SK-N-SH (cell line): ENCODE results near the gene EYA3.

Experiments
- CHD2 ChIP-seq: fragments of 150-350 bp; IDR thresholded peaks from 2 replicates; pipeline ENCODE4 v1.6.1; 2018; ENCODE audit warnings: low read length; ENCODE audit not compliant: partially characterized antibody
- EP300 ChIP-seq, 2 experiments: IDR thresholded peaks; 2 replicates each; pipeline versions ENCODE4 v1.4.0 to v1.6.1; 2012; ENCODE audit warnings: borderline replicate concordance in 1 of 2, low read depth in 1 of 2, low read length in 1 of 2
- EZH2phosphoT487 ChIP-seq: fragments of 200-600 bp; sonication (generic); IDR thresholded peaks from 2 replicates; pipeline ENCODE4 v1.6.1; 2017; ENCODE audit warnings: low read depth, mixed run types, mild to moderate bottlenecking, antibody characterized with exemption, moderate library complexity, borderline replicate concordance
- GABPA ChIP-seq: IDR thresholded peaks from 2 replicates; pipeline ENCODE4 v1.4.0; 2012; ENCODE audit warnings: low read depth, mild to moderate bottlenecking
- MXI1 ChIP-seq: IDR thresholded peaks from 2 replicates; pipeline ENCODE4 v1.6.1; 2012; ENCODE audit warnings: mild to moderate bottlenecking, low read depth, low read length, improper control_type of control experiment
- NFIC ChIP-seq: IDR thresholded peaks from 2 replicates; pipeline ENCODE4 v1.4.0; 2012; ENCODE audit warnings: borderline replicate concordance
- POLR2AphosphoS5 ChIP-seq: IDR thresholded peaks from 2 replicates; pipeline ENCODE4 v1.6.1; 2012; ENCODE audit warnings: low read depth, low read length
- RFX5 ChIP-seq: IDR thresholded peaks from 2 replicates; pipeline ENCODE4 v1.6.1; 2012; ENCODE audit warnings: mild to moderate bottlenecking, improper control_type of control experiment, low read length
- SMC3 ChIP-seq: IDR thresholded peaks from 2 replicates; pipeline ENCODE4 v1.6.1; 2012; ENCODE audit warnings: low read depth, low read length, improper control_type of control experiment
- TEAD4 ChIP-seq: IDR thresholded peaks from 2 replicates; pipeline ENCODE4 v1.4.0; 2012; ENCODE audit warnings: mild to moderate bottlenecking, borderline replicate concordance; ENCODE audit not compliant: insufficient read depth
- TF ChIP-seq, protein P1 (sequence below): IDR thresholded peaks from 2 replicates; pipeline ENCODE4 v1.4.0; 2012; ENCODE audit warnings: low read depth
- TF ChIP-seq, protein P2 (sequence below): fragments of 200-600 bp; sonication (generic); IDR thresholded peaks from 2 replicates; pipeline ENCODE4 v1.6.1; 2017; ENCODE audit warnings: antibody characterized with exemption, mild to moderate bottlenecking, moderate library complexity
- TF ChIP-seq, protein P3 (sequence below): IDR thresholded peaks from 2 replicates; pipeline ENCODE4 v1.6.1; 2012; ENCODE audit warnings: mild to moderate bottlenecking, low read depth, low read length, moderate library complexity
- TF ChIP-seq, protein P4 (sequence below): IDR thresholded peaks from 2 replicates; pipeline ENCODE4 v1.4.0; 2012; ENCODE audit warnings: low read depth, borderline replicate concordance

DNA sequence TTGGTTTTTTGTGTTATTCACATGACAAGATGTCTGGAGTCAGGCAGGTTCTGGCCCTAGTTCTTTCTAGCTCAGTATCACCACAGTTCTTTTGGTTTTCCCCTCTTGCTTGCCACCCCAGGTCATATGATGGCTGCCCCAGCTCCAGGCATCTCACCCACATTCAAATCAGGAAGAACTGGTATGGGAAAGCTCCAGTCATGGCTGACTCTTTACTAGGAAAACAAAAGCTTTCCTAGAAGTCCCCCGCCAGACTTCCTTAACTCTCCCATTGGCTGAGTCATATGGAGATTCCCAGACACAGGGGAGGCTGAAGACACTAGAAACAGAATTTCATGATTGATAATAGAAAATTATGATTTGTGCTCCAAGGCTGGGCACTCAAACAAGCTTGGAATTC lies 22.1 kb upstream of the EYA3 start:
- TF ChIP-seq, protein P1, sequence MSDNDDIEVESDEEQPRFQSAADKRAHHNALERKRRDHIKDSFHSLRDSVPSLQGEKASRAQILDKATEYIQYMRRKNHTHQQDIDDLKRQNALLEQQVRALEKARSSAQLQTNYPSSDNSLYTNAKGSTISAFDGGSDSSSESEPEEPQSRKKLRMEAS: no peak
- TF ChIP-seq, protein P2, sequence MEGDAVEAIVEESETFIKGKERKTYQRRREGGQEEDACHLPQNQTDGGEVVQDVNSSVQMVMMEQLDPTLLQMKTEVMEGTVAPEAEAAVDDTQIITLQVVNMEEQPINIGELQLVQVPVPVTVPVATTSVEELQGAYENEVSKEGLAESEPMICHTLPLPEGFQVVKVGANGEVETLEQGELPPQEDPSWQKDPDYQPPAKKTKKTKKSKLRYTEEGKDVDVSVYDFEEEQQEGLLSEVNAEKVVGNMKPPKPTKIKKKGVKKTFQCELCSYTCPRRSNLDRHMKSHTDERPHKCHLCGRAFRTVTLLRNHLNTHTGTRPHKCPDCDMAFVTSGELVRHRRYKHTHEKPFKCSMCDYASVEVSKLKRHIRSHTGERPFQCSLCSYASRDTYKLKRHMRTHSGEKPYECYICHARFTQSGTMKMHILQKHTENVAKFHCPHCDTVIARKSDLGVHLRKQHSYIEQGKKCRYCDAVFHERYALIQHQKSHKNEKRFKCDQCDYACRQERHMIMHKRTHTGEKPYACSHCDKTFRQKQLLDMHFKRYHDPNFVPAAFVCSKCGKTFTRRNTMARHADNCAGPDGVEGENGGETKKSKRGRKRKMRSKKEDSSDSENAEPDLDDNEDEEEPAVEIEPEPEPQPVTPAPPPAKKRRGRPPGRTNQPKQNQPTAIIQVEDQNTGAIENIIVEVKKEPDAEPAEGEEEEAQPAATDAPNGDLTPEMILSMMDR: no peak
- TF ChIP-seq MXI1: no peak
- TF ChIP-seq NFIC: no peak
- TF ChIP-seq, protein P3, sequence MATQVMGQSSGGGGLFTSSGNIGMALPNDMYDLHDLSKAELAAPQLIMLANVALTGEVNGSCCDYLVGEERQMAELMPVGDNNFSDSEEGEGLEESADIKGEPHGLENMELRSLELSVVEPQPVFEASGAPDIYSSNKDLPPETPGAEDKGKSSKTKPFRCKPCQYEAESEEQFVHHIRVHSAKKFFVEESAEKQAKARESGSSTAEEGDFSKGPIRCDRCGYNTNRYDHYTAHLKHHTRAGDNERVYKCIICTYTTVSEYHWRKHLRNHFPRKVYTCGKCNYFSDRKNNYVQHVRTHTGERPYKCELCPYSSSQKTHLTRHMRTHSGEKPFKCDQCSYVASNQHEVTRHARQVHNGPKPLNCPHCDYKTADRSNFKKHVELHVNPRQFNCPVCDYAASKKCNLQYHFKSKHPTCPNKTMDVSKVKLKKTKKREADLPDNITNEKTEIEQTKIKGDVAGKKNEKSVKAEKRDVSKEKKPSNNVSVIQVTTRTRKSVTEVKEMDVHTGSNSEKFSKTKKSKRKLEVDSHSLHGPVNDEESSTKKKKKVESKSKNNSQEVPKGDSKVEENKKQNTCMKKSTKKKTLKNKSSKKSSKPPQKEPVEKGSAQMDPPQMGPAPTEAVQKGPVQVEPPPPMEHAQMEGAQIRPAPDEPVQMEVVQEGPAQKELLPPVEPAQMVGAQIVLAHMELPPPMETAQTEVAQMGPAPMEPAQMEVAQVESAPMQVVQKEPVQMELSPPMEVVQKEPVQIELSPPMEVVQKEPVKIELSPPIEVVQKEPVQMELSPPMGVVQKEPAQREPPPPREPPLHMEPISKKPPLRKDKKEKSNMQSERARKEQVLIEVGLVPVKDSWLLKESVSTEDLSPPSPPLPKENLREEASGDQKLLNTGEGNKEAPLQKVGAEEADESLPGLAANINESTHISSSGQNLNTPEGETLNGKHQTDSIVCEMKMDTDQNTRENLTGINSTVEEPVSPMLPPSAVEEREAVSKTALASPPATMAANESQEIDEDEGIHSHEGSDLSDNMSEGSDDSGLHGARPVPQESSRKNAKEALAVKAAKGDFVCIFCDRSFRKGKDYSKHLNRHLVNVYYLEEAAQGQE: no peak
- TF ChIP-seq POLR2AphosphoS5: no peak
- TF ChIP-seq CHD2: no peak
- TF ChIP-seq, protein P4, sequence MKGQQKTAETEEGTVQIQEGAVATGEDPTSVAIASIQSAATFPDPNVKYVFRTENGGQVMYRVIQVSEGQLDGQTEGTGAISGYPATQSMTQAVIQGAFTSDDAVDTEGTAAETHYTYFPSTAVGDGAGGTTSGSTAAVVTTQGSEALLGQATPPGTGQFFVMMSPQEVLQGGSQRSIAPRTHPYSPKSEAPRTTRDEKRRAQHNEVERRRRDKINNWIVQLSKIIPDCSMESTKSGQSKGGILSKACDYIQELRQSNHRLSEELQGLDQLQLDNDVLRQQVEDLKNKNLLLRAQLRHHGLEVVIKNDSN: no peak
- no peak for TF ChIP-seq TEAD4
- no peak for TF ChIP-seq GABPA
- no peak for TF ChIP-seq SMC3
- TF ChIP-seq EZH2phosphoT487: no peak
- TF ChIP-seq RFX5: no peak
- TF ChIP-seq EP300 (IDR thresholded peaks at IDR 0.05; ENCODE audit: borderline replicate concordance in 1 of 2, low read depth in 1 of 2, low read length in 1 of 2): no peak
